Effector CD4-positive, alpha-beta T cell (primary cell): ENCODE measurements around the gene PXDN.
"Not testable (repeated sequence)": the region's sequence is repeated elsewhere in the genome, so short reads cannot be mapped to it uniquely, and the experiment has no call there.

ENCODE experiments used
- DNase-seq: peaks from one replicate; pipeline ENCODE4 v3.0.0-alpha.2; 2020

Gene PXDN

DNA sequence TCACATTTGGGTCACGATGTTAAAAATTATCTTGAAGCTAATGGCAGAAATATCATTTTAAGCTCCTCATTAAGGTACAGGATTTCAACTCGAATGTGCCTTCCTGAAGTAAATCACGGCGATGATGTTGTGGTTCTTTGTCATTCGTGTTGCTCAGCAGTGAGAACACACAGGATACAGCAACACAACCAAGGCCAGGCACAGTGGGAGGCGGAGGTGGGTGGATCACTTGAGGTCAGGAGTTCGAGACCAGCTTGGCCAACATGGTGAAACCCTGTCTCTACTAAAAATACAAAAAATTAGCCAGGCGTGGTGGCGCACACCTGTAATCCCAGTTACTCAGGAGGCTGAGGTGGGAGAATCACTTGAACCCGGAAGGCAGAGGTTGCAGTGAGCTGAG, 43.9 kb downstream of the PXDN start:
- DNase-seq: not testable (repeated sequence)

DNA sequence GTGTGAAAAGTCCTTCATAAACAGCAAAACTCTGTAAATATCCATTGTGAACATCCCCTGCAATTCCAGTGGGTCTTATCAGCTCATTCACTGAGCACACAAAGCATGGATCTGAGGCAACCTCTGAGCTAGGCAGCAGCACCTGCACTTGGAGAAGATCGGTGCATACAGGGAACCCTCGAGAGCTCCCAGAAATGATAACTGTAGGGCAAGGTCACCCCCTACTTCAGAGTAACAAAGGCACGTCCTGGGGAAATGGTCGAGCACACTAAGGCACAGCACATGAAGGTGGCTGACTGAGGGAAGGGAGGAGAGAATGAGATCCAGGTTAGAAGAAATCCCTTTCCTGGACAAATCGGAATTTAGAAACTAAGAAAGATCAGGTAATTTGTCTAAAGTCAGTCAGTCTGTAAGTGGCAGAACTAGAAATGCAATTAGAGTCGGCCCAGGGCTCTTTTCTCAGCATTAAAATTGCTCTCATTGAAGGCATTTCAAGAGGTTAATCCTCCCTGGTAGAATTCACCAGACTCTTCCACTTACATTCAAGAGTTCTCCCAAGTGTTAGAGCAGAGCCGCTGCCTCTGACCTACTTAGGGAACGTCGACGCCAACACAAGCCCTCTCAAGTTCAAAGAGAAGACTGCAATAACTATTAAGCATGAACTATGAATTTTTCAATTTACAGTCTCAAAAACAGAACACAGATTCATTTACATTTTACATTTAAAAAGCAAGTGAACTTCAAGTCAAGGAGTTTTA, 45.9 kb downstream of the PXDN start:
- no peak for DNase-seq

DNA sequence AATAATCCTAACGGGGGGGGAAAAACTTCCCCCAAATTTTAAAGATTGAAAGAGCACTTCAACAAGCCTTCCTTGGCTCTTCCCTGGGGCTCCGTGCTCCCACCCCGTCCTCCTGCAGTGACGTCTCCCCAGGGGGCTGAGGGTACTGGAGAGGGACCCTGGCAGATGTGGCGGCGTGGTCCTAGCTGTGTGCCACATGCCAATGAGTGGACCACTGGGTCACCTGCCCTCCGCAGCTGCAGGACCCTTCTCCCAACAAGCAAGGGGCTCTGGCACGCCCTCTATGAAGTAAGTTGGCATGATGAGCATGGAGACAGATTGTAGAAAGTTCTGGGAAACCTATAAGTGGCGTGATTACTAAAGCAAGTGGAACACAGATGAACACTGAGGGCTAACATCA, 46.7 kb downstream of the PXDN start:
- DNase-seq: no peak

DNA sequence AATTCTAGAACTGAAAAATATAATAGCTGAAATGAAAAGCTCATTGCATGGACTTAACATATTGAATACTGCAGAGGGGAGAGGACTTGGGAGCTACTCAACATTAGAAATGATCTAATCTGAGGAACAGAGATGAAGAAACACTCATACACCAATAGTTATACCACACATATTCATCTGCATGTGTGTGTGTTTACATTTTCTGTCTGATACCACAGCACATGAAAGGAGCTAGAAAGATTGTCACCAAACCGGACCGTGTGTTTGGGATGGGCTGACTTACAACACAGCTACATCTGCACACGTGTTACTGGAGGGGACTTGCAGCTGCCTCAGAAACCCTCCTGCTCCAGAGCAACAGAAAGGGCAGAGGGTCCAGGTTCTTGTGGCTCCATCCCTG, 47.8 kb downstream of the PXDN start:
- no peak for DNase-seq

DNA sequence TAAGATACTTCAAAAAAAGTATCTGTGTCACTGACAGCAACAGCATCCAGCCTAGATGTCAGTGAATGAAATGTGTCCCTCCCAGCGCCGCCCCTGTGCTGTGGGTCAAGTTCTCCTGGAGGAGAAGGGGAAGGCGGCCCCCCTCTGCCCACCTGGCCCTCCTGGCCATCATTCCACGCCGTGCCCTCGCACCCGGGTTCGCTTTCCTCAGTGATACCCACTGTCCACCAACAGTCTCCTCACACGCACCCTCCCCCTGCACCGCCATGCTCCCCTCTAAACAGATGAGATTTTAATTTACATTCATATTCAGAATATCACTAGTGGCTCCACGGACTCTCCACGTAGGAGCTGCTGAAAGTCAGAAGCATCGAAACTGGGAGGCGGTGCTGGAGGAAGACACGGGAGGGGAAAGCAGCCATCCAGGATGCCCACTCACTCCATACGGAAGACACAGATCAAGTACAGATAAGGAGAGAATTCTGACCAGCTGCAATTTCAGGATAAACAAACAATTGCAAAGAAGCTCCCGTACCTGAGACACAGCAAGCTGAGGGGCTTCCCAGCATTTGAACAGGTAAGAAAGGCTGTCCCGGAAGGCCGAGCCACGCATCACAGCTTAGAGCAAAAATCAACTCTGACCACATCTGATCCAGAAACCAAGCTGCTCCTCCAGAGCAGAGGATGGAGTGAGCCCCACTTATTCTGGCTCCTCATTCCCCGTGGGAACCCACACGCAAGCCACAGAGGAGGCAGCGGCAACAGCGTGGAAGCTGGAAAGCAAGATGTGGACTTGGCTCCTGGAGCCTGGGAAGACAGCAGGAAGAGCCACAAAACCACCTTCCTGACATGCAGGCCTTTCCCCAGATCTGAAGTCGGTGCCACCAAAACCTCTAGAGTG, 49.7 kb downstream of the PXDN start:
- DNase-seq: no peak

DNA sequence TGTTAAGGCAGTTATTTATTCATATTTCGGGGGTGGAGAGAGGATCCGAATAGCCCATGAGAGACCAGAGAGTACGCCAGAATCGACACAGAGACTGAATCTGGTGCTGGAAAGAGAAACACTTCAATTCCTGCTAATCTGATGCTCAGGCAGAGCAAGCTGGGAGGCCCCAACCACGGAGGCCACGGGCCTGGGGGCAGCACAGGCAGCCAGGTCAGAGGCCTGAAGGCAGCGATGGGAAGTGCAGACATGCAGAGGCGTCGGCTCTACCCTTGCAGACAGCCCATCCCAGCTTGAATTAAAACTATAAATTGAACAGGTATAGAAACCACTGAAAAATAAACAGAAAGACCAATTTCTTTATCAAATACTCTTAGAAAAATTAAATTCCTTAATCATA, 50.6 kb downstream of the PXDN start:
- DNase-seq: no peak

DNA sequence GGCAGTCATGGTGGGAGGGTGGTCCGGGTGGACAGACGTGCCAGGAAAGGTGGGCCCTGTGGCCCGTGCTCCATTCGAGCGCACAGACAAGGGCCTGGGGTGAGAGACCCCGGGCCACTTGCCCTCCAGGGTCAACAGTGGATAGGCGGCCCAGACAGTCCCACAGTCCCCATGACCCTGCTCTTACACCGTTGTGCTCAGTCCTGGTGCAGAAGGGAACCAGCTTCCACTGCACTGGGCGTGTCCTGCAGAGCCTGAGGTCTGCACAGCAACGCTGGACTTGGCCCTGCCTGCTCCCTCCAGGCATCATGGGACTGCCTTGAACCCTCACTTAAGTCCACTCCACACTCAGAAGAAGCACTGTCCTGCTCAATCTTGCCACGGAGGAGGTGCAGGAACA, 52.0 kb downstream of the PXDN start:
- DNase-seq: no peak

DNA sequence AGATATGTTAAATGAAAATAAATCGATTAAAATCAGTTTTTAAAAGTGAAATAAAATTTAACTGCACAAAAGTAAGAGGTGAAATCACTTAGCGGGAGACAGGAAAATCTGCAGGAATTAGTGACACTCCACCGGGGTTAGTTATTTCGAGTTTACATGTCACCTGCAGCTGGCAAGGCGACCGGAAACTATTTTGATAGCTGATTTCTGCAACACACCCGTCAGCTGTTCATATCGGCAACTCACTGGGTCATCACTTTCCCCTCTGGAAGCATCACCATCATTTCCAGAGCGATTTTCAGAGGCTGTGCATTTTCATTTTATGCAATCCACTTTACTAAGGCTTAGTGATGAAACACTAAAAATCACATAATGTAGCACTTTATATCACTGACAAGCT, 52.9 kb downstream of the PXDN start:
- DNase-seq: no peak

DNA sequence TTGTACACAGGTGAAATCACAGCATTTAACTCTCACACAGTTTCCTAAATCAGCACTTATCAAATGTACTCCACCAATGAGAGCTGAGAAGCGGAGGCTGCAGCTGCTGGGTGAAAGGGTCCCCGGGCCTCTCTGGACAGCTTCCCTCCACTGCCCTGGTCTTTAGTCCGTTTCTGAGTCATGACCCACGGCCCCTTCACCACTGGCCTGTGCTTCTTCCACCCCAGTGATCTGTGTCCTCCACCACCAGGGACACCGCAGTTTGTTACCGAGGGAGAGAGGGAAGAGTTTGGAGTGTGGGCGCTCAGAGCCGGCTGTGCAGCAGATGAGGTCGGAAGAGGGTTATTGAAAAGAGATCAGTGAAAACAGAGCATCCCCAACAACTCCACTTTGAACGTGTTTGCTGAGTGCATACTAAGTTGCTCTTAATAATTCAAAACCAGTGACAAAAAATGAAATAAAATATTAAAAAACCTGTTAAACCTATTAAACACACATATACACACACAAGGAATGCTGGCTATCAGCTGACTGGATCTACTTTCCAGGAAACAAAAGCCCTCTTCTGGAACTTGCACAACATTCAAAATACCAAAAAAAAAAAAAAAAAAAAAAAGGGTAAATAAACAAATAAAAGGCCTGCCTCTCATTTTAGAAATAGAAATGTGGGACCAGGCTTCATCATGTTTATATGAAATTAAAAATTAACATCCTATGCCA, 54.1 kb downstream of the PXDN start:
- DNase-seq: no peak

DNA sequence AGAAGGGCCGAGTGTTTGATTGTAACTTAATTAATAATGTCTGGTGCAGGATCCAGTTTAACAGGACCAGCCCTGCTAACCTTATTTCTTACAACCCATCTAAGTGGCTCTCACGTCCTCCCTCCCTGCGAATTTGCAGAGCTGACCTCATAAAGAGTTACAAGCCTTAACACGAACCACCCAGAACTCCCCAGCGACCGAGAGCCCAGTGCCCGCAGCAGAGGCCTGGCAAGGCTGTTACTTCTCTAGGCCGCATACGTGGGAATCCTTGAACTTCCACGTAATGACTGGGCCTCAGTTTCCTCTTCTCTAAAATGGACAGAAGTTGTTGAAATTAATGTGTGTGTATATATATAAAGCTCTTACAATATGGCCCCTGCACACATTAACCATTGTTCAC, 55.5 kb downstream of the PXDN start:
- no peak for DNase-seq

DNA sequence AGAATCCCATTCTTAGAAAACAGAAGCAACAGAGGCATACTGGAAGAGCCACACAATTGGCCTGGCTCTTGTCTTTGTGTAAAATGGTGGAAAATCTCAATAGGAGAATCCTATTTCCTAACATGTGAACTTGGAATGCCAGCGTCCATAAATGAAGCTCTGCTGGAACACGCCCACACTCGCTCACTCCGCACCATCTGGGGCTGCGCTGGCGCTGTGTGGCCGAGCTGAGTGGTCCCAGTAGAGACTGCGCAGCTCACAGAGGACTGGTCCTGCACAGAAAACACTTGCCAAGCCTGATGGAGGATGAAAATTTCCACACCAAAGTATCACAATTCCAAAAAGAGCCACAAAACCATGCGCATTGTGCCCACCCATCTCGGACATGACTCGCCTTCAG, 56.2 kb downstream of the PXDN start:
- no peak for DNase-seq

DNA sequence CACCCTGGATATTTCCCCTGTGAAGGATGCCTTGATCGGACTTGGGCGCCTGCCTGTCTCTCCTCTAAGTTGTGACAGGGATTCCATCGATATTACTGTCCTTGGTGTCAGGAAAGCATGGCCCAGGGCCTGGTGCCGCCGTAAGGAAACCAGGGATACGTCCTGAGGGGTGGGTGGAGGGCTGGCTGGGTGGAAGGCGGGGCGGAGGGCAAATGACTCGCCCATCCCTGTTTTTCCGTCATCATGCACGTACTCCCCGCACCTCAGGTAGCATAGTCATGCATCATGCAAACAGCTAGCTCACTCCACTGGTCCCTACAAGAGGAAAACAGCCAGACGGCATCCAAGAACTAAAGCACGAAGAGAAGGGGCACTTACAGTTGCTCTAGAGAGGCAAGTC, 57.1 kb downstream of the PXDN start:
- DNase-seq: no peak

DNA sequence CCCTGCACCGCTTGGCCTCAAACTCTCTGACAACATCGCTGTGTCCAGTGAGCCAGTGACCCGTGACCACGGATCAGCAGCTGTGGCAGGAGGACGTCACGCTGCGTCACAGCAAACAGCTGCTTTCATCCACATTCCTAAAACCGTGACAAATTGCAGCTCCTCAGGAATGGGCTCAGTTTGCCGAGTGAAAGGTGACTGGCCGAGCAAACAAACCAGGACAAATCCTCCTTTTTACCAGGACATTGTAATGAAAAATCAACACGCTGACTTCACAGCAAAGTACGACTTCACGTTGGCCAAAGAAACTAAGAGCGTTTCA, 57.6 kb downstream of the PXDN start:
- no peak for DNase-seq

DNA sequence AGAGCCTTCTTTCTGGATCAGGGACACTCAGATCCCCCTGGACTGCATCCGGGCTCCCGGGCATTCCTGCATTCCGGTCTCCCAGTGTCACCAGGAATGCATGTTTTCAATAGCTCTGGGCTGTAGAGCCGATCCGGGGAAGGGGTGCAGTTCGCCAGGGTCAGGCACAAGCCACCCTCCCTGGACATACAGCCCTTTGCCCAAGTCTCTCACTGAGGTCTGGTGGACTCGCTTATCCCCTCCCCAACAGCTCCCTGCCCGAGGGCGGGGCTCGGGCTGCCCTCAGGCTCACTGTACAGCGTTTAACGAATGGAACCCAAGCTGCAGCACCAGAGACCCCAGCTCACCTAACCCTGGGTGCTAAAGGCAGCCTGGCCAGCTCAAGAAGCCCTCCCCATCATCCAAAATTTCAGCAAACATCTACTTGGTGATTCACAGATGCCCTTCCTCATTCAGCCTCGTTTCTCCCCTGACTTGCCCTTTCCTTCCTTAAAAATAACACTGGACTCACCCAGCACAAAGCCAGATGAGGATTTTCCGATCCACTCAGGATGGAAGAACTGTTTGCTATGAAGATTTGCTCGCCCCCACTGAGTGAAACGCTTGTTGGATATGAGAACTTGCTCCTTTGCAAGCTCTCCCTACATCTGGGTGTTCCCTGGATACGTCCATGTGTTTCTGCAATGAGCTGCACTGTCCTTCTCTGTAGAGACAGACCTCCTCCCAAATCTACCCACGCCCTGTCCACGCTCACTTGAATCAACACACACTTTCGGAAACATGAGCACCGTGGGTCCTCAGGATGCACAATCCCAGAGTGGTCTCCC, 58.1 kb downstream of the PXDN start:
- DNase-seq: no peak

DNA sequence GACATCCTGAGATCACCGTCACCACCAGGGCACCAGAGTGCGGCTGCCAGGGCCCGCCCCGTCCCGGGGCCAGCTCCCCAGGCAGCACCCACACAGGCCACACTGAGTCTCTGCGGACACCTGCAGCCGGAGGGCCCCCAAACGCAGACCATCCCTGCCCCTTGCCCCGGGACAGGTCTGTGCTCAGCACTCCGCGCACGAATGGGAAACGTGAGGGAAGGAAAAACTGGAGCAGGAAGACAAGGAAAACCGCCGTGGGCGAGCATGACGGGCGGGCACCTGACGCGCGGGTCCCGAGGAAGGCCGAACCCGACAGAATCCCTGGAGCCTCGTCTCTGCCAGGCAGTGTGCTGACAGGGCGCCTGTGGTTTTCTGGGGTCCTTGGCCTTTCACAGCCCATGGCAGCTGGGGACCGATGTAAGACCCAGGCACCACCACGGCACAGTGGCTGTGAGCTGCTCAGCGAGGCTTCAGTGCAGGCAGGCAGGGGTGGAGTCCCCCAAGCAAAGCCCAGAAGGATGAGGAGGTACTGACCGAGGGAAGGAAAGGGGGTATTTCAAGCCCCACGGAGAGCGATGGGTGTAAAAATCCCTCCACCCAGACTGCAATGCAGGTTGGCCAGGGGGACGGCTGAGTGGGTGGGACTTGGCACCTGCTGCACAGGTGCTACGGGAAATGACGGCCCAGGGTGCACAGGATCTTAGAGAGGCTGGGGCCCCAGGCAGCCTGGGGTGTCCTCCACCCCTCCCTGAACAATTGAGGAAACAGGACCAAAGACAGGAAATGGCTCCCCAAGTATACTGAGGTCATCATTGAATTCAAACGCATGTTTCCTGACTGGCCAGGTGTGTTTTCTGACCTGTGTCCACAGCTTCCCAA, 59.0 kb downstream of the PXDN start:
- no peak for DNase-seq

DNA sequence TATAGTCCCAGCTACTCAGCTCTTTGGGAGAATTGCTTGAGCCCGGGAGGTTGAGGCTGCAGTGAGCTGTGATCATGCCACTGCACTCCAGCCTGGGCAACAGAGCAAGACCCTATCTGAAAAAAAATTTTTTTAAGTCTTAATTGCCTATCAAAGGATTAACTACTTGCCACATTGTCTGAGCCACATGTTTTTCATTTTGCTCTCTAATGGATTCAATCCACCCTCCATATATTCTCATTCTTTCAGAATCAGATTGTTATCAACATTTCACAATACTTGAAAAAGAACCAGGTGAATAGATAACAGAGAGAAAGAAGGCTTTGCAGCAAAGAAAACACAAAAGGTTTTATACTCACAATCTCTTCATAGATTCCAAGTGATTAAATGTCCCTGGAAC, 61.0 kb downstream of the PXDN start:
- no peak for DNase-seq

DNA sequence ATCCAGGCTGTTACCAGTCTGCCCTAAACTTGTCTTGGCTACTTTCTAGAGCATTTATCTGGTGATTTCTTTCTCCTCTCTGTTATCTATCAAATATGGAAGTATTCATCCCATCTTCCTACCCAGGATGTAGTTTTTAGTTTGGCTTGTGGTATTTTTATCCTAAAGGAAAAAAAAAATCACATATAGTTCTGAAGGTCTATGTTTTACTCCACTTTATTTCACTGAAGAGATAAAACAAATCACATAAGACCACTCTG, 62.2 kb downstream of the PXDN start:
- DNase-seq: no peak

DNA sequence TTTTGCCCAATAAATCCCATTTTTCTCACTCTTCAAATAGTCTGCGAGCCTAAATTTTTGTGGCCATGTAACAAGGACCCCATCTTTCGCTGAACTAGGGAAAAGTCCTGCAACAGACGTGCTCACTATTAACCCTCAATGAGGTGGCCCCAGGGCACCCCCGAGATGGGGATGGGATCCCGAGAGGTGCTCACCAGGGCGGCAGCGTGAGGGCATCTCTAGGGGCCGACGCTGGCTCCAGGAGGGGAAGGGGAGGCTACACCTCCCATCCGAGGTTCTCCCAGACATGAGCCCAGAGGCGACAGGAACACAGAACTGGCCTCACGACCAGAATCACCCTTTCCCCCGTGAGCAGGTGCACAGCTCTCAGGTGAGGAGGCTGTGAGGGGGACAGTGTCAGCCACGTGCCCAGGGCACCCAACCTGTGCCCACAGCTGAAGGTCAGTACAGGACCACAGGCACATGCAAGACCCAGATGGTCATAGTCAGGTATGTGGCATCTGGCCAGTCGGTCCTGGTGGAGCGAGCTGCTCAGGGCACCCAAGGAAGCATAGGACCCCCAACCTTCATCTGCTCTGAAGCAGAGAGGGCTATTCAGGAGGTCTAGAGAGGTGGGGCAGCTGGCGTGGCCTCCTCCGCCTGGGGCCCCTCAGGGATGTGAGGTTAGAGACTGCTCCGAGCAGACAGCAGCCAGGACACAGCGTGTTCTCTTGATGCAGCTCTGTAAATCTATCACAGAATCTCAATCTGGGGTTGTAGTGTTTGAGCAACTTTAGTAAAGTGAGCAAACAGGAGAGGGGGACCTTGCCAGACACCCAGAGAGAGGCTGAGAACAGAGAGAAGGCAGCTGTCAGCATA, 62.8 kb downstream of the PXDN start:
- no peak for DNase-seq

DNA sequence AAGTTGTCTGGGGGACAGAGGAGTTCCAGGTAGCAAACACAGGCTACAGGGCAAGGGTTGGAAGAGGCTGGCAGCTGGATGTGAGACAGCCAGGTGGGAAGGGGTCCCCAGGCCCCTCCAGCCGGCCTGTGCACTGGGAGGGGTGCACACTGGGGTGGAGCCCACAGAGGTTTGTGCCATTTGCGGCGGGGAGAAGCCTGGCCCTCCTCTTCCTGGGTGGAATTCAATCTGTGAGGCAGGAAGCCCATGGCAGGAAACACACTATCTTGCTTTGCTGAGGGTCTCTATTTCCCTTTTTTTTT, 63.3 kb downstream of the PXDN start:
- no peak for DNase-seq

DNA sequence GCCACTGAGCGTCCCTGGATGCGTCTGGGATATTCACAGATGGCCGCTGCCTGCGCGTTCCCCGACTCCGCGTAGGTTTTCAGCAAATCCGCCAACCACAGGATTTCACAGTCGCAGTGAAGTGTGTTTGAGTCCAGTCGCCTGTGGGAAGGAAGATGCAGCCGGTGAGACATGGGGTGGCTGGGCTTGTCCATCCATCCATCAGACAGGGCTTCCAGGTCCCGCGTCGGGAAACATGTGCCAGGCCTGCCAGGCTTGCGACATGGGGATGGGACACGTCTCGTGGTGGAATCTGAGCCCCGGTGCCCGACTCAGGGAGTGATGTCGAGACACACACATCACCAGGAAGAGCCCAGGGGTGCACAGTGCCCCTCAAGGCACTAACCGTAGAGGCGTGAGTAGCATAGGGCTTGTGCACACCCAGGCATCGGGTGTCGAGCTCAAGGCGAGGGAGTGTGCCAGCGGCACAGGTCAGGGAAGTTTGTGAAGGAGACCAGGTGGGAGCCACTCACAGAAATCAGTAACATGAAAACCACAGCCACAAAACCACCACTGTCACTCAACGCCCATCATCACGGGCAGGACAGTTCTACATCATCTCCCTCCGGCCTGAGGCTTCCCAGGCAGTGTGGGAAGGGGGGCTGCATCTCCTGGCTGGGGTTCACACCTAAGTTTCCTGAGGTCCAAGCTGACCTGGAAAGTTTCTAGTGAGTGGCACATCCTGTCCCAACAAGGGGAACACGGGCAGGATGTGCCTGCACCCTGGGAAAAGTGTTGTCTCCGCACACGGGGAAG, 63.9 kb downstream of the PXDN start:
- DNase-seq: no peak
